GM12865 (cell line): Measurements from ENCODE around the gene CDPF1.
"Not testable (repeated sequence)": the region's sequence is repeated elsewhere in the genome, so short reads cannot be mapped to it uniquely, and the experiment has no call there.

ENCODE experiments used
- DNase-seq: peaks from one replicate; pipeline ENCODE4 v3.0.0; 2010; ENCODE audit warnings: low read depth
- H3K4me3 ChIP-seq: 2 replicates; pipeline ENCODE4 v1.5.1; 2011; ENCODE audit warnings: mild to moderate bottlenecking, low read depth, low read length, control low read depth
- TF ChIP-seq, protein P1 (sequence below): IDR thresholded peaks from 2 replicates; pipeline ENCODE4 v1.5.1; 2011; ENCODE audit warnings: low read length, control low read depth, low read depth, inconsistent platforms; ENCODE audit not compliant: insufficient read depth; ENCODE audit errors: missing control alignments

The CDPF1 gene

DNA sequence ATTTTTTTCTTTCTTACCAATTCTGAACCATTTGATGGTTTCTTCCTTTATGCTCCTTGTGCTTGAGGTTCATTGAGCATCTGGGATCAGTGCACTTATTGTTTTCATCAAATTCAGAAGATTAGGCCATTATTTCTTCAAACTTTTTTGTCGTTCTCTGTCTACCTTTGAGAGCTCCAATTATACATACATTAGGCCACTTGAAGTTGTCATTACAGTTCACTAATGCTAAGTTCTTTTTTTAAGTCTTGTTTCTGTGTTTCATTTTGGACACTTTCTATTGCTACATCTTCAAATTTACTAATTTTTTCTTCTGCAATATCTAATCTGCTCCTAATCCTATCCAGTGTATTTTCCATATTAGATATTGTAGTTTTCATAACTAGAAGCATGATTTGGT, 40.8 kb downstream of the CDPF1 start:
- TF ChIP-seq, protein P1, sequence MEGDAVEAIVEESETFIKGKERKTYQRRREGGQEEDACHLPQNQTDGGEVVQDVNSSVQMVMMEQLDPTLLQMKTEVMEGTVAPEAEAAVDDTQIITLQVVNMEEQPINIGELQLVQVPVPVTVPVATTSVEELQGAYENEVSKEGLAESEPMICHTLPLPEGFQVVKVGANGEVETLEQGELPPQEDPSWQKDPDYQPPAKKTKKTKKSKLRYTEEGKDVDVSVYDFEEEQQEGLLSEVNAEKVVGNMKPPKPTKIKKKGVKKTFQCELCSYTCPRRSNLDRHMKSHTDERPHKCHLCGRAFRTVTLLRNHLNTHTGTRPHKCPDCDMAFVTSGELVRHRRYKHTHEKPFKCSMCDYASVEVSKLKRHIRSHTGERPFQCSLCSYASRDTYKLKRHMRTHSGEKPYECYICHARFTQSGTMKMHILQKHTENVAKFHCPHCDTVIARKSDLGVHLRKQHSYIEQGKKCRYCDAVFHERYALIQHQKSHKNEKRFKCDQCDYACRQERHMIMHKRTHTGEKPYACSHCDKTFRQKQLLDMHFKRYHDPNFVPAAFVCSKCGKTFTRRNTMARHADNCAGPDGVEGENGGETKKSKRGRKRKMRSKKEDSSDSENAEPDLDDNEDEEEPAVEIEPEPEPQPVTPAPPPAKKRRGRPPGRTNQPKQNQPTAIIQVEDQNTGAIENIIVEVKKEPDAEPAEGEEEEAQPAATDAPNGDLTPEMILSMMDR, result no peak
- H3K4me3 ChIP-seq, result no peak overlapping the region
- no peak for DNase-seq

DNA sequence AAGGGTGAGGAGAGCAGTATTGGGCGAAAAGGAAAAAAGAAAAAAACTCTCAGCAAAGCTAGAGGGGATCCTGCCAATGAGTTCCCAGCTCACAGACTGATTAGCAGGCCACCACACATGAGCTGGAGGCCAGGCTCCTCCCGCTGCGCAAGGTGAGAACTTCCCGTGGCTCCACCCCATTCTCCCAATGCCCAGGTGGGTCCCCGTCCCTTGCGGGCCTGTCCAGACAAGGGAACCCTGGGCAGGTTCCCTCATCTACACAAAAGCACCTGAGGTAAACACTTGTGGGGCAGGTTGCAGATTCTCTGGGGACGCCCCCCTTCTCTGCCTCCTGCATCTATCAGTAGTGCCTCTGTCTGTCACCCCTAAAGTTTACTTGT, 46.5 kb downstream of the CDPF1 start:
- DNase-seq, result no peak
- TF ChIP-seq, protein P1, result no peak

DNA sequence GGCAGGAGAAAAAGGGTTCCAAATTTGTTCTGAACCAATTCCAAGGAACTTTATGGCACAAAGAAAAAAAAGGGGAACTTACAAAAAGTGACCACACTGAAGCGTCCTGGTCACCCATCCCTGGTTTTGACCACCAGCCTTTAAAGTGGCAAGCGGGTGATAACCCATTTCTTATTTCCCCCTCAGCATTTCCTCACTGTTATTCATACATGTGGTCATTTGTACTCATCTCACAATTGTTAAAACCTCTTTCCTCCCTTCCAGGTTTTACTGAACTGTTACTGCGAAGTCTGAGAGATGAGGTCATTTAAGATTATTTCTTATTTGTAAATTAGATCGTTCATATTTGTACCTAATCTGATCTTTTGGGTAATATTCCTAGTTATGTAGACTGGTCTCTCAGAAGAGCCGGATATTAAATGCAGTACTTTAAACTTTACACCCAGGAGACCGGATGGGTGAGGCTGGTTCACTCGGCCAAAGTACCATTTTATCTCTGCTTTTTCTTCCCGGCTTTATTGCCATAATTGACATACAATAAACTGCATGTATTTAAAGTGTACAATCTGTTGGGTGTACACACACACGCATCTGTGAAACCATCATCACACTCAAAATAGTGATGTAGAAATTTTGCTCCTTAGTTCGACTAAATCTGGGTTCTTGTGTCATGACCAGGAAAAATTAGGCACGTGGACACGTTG, 47.0 kb downstream of the CDPF1 start:
- no peak overlapping the region for H3K4me3 ChIP-seq
- TF ChIP-seq, protein P1, result no peak
- DNase-seq, result no peak

More for the DNA sequence above, 46.5 kb downstream of the CDPF1 start:
- H3K4me3 ChIP-seq, result no peak overlapping the region

DNA sequence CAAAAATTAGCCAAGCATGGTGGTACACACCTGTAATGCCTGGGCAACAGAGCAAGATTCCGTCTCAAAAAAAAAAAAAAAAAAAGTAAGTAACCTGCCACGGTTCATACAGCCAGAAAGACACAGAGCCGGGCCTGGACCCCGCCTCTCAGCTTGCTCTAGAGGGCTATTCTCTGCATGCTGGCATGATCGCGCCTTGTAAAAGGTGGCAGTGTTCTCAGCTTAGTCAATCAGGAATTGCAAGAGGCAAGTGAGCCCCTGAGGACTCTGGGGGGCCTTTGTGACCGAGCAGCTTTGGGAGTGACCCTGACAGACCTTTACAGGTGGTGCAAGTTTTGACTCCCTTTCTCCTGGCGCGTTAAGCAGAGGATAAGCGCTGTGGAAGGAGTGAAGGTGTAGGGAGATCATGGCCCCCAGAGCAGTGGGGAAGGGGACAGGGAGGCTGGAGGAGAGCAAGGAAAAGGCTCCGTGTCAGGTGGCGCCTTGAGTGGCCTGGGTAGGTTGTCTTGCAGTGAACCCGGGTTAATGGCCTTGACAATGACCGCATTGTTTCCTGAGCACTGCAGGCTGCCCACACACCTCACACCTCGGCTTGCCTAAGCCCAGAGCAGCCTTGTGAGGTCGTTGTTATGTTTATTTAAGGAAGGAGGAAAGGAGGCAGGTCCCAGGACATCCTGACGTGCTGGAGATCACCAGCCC, 48.9 kb downstream of the CDPF1 start:
- no peak for DNase-seq
- TF ChIP-seq, protein P1, result no peak
- no peak overlapping the region for H3K4me3 ChIP-seq

DNA sequence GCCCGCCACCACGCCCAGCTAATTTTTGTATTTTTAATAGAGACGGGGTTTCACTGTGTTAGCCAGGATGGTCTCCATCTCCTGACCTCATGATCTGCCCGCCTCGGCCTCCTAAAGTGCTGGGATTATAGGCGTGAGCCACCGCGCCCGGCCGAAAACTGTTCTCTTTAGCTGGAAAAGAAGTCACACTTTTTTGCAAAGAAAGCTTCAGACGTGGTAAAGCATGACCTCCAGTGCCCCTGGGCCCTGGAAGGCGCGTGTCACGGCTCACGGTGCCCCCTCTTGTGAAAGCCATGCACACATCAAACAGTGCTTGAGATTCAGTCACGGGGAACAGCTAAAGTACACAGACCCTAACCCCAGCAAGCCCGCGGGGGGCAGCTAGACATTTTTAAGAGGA, 51.3 kb downstream of the CDPF1 start:
- DNase-seq, H3K4me3 ChIP-seq: not testable (repeated sequence)

DNA sequence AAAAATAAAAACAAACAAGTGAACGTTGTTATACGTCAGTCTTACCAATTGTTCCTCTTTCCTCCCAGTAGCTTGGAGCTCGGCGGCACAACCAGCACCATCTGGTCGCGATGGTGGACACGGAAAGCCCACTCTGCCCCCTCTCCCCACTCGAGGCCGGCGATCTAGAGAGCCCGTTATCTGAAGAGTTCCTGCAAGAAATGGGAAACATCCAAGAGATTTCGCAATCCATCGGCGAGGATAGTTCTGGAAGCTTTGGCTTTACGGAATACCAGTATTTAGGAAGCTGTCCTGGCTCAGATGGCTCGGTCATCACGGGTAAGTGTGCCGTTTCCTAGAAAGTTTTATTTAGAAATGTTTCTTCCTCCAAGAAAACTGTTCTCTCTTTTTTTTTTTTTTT, 51.8 kb downstream of the CDPF1 start:
- H3K4me3 ChIP-seq, result no peak overlapping the region
- TF ChIP-seq, protein P1, result no peak
- no peak for DNase-seq

DNA sequence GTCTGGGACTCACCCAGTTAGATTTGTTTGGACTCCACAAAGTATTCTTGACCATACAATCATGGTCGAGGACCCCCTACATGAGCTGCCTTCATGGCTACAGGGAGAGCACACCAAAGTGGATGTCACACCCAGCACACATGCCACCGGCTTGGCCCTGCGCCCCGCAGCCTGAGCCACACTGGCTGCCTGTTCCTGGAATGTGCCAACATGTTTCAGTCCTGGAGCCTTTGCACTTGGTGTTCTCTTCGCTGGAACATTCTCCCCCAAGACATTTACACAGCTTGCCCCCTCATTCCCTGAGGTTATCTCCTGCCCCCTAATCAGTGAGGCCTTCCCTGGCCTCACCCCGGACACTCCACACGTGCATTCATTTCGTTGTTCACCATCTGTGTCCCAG, 53.8 kb downstream of the CDPF1 start:
- TF ChIP-seq, protein P1, result no peak
- no peak overlapping the region for H3K4me3 ChIP-seq
- DNase-seq, result no peak
